Measurements from ENCODE around the gene GFRA3.
A peak's percentile ranks its signal among the peaks of the same experiment; 100 is the strongest.

GFRA3 gene

GRCh38 chr5:138230981-138231589 is 43.3 kb downstream of the GFRA3 start:
- no peaks in the 10 kb centered on the region for H3K9me3 ChIP-seq (ENCODE audit: control insufficient read depth, insufficient read depth, low read depth, low read length)
- H3K36me3 ChIP-seq (ENCODE audit: control insufficient read depth in 2 of 2, insufficient read depth in 1 of 2, low read length in 2 of 2) = no peaks in the 10 kb centered on the region
- ChIA-PET CTCF (interaction anchor here (0.9 to 3.0 kb wide), 5 partner anchors 9 to 52 kb away, joined by 3 to 15 read pairs (median 3); no protein-coding TSS in a partner anchor), POLR2A (interaction anchor here (0.5 to 1.6 kb wide), 4 partner anchors 17 to 106 kb away, joined by 3 to 11 read pairs (median 5); partner anchors contain the start of genes CDC23 and FAM53C)
- H3K4me1 ChIP-seq (ENCODE audit: control insufficient read depth, insufficient read depth, low read length) = peaks cover 18% of the 10 kb centered on the region
- H3K4me3 ChIP-seq (ENCODE audit: low read depth, low read length) = no peak overlapping the region
- no peak overlapping the region for H3K27ac ChIP-seq (ENCODE audit: extremely low read depth, low read depth, low read length)
- TF ChIP-seq ZNF398 (tag by site-specific recombination; IDR thresholded peaks at IDR 0.05) = peak; percentile 88
- 0 out of 2 replicates have a peak, but pooled peaks have one; percentile 26 for TF ChIP-seq ZNF501 (tag by site-specific recombination; IDR thresholded peaks at IDR 0.05)
- TF ChIP-seq KLF16 (tag by site-specific recombination; IDR thresholded peaks at IDR 0.05) = peak; percentile 51; the same call in 1 of the 2 replicates
- no peak for TF ChIP-seq MZF1 (tag by site-specific recombination; IDR thresholded peaks at IDR 0.05; ENCODE audit: borderline replicate concordance)
- TF ChIP-seq ZNF148 (tag by site-specific recombination; IDR thresholded peaks at IDR 0.05; ENCODE audit: borderline replicate concordance) = 0 out of 2 replicates have a peak, but pooled peaks have one; percentile 10
- peak; percentile 92 for TF ChIP-seq ZNF341 (tag by site-specific recombination; IDR thresholded peaks at IDR 0.05; ENCODE audit: low read depth)
- TF ChIP-seq ZNF600 (tag by site-specific recombination; IDR thresholded peaks at IDR 0.05) = peak; percentile 23; the same call in 1 of the 2 replicates
- no peak for TF ChIP-seq ZNF558 (tag by site-specific recombination; IDR thresholded peaks at IDR 0.05)
- 0 out of 2 replicates have a peak, but pooled peaks have one; percentile 31 for TF ChIP-seq ZNF423 (tag by site-specific recombination; IDR thresholded peaks at IDR 0.05)
- peak; percentile 32; the same call in 1 of the 2 replicates for TF ChIP-seq ZNF660 (tag by site-specific recombination; IDR thresholded peaks at IDR 0.05)
- TF ChIP-seq ELK4 (IDR thresholded peaks at IDR 0.05; ENCODE audit: borderline replicate concordance, low read depth, low read length) = no peak
- TF ChIP-seq REST (tag by site-specific recombination; IDR thresholded peaks at IDR 0.05) = peak; percentile 71; the same call in 1 of the 2 replicates
- peak; percentile 58 for TF ChIP-seq OSR2 (tag by site-specific recombination; IDR thresholded peaks at IDR 0.05)
- peak; percentile 56 for TF ChIP-seq GLIS1 (tag by site-specific recombination; IDR thresholded peaks at IDR 0.05)
- no peak for TF ChIP-seq HOXC10 (CRISPR knock-in tag; IDR thresholded peaks at IDR 0.05)
- no peak for TF ChIP-seq SP2 (tag by site-specific recombination; IDR thresholded peaks at IDR 0.05)
- TF ChIP-seq ZNF37A (tag by site-specific recombination; IDR thresholded peaks at IDR 0.05) = no peak
- peak; percentile 99 for TF ChIP-seq ZNF664 (tag by site-specific recombination; IDR thresholded peaks at IDR 0.05)
- peak; percentile 72 for TF ChIP-seq PRDM10 (tag by site-specific recombination; IDR thresholded peaks at IDR 0.05)
- TF ChIP-seq SP7 (tag by site-specific recombination; IDR thresholded peaks at IDR 0.05) = no peak
- TF ChIP-seq ZBTB17 (tag by site-specific recombination; IDR thresholded peaks at IDR 0.05) = peak; percentile 40; the same call in 1 of the 2 replicates
- TF ChIP-seq FEZF1 (tag by site-specific recombination; IDR thresholded peaks at IDR 0.05) = 0 out of 2 replicates have a peak, but pooled peaks have one; percentile 33
- no peak for TF ChIP-seq ZFP37 (tag by site-specific recombination; IDR thresholded peaks at IDR 0.05)
- TF ChIP-seq ZNF580 (tag by site-specific recombination; IDR thresholded peaks at IDR 0.05) = no peak
- TF ChIP-seq KLF1 (tag by site-specific recombination; IDR thresholded peaks at IDR 0.05) = peak; percentile 66

Measured in HEK293 (cell line).